Keratinocyte (primary cell): ENCODE results near the gene KDM4B. TPM values are rescaled to one million over a fixed set of nuclear protein-coding genes. Genes with fewer than 3 reads are reported as not detected.
"Not testable (repeated sequence)": the region's sequence is repeated elsewhere in the genome, so short reads cannot be mapped to it uniquely, and the experiment has no call there.

Experiments used
- DNase-seq: peaks from one replicate; pipeline ENCODE4 v3.0.0-alpha.2; 2011; ENCODE audit warnings: low read depth, missing footprints, low spot score
- FAIRE-seq: peaks from 2 replicates; lab custom pipeline; 2011; peaks lifted over from hg19 to GRCh38; lab: Jason Lieb, UNC
- H2AFZ ChIP-seq: 2 replicates; pipeline ENCODE4 v1.6.0; 2012; ENCODE audit warnings: low read length, control low read depth, inconsistent platforms; ENCODE audit not compliant: control insufficient read depth
- H3K27ac ChIP-seq: 2 replicates; pipeline ENCODE4 v1.5.1; 2011; ENCODE audit warnings: low read length; ENCODE audit not compliant: control insufficient read depth, insufficient read depth
- H3K27me3 ChIP-seq: 3 replicates; pipeline ENCODE4 v1.6.0; 2011; ENCODE audit warnings: low read length; ENCODE audit not compliant: control insufficient read depth, insufficient read depth; ENCODE audit errors: extremely low read depth
- H3K36me3 ChIP-seq, 2 experiments: 2 replicates in 1 of 2; 3 replicates in 1 of 2; pipeline ENCODE4 v1.5.1; 2011; ENCODE audit warnings: low read length in 2 of 2, mild to moderate bottlenecking in 1 of 2; ENCODE audit not compliant: control insufficient read depth in 2 of 2, insufficient read depth in 2 of 2; ENCODE audit errors: extremely low read depth in 1 of 2
- H3K4me1 ChIP-seq: 3 replicates; pipeline ENCODE4 v1.5.1; 2011; ENCODE audit warnings: low read length; ENCODE audit not compliant: control insufficient read depth, insufficient read depth; ENCODE audit errors: extremely low read depth
- H3K4me2 ChIP-seq: 3 replicates; pipeline ENCODE4 v1.6.0; 2011; ENCODE audit warnings: low read depth, low read length; ENCODE audit not compliant: control insufficient read depth, insufficient read depth; ENCODE audit errors: extremely low read depth
- H3K4me3 ChIP-seq, 3 experiments: fragments of 200-600 bp in 1 of 3; sonication (generic) in 1 of 3; 2 replicates in 2 of 3; 3 replicates in 1 of 3; pipeline ENCODE4 v1.5.1; 2011 to 2016; ENCODE audit warnings: low read length in 3 of 3, mild to moderate bottlenecking in 3 of 3, control low read depth in 2 of 3, inconsistent platforms in 1 of 3, low read depth in 1 of 3, mixed read lengths in 1 of 3, mixed run types in 1 of 3, moderate library complexity in 1 of 3; ENCODE audit not compliant: control insufficient read depth in 2 of 3, insufficient read depth in 2 of 3; ENCODE audit errors: extremely low read depth in 1 of 3
- H3K79me2 ChIP-seq: 2 replicates; pipeline ENCODE4 v1.6.0; 2012; ENCODE audit warnings: low read length; ENCODE audit not compliant: control insufficient read depth, insufficient read depth
- H3K9ac ChIP-seq: 3 replicates; pipeline ENCODE4 v1.6.0; 2011; ENCODE audit warnings: low read length; ENCODE audit not compliant: control insufficient read depth, insufficient read depth; ENCODE audit errors: extremely low read depth
- H3K9me1 ChIP-seq: 3 replicates; pipeline ENCODE4 v1.6.0; 2011; ENCODE audit warnings: low read length; ENCODE audit not compliant: control insufficient read depth, insufficient read depth; ENCODE audit errors: extremely low read depth
- H3K9me3 ChIP-seq: 2 replicates; pipeline ENCODE4 v1.5.1; 2012; ENCODE audit warnings: low read depth, low read length; ENCODE audit not compliant: control insufficient read depth
- H4K20me1 ChIP-seq: 3 replicates; pipeline ENCODE4 v1.6.0; 2011; ENCODE audit warnings: low read length; ENCODE audit not compliant: control insufficient read depth, insufficient read depth; ENCODE audit errors: extremely low read depth
- CTCF ChIP-seq, 3 experiments: IDR thresholded peaks in 1 of 3; conservative IDR thresholded peaks in 1 of 3; optimal IDR thresholded peaks in 1 of 3; 2 replicates in 2 of 3; 3 replicates in 1 of 3; pipeline versions ENCODE3 to v1.5.1; 2011; ENCODE audit warnings: low read length in 3 of 3, mild to moderate bottlenecking in 3 of 3, moderate library complexity in 2 of 3, control low read depth in 1 of 3, inconsistent platforms in 1 of 3; ENCODE audit not compliant: insufficient read depth in 2 of 3; ENCODE audit errors: extremely low read depth in 1 of 3
- EZH2 ChIP-seq: IDR thresholded peaks from one replicate; pipeline ENCODE4 v1.6.1; 2012; ENCODE audit warnings: inconsistent platforms, mild to moderate bottlenecking, low read length, moderate library complexity
- dilution Hi-C: fragments of 300-500 bp; cut with MboI; formaldehyde crosslinking; loops from one replicate; pipeline ENCODE4 v1.7.0; 2020; ENCODE audit warnings: low sequenced_read_pairs; ENCODE audit not compliant: extremely low pct_ligation_motif_present
- polyA plus RNA-seq, 5 experiments: library from polyadenylated mRNA; depleted of rRNA in 3 of 5; stranded (reverse) in 3 of 5; stranded (forward) in 1 of 5; unstranded in 1 of 5; fragments of >200 nt; gene quantifications; 1 replicate in 1 of 5; 2 replicates in 3 of 5; 3 replicates in 1 of 5; pipeline versions ENCODE4 v1.2.1 to v1.2.3, GENCODE V29; 2011 to 2012; ENCODE audit warnings: missing spikeins in 2 of 5, low read depth in 1 of 5, low replicate concordance in 1 of 5

Gene KDM4B
- polyA plus RNA-seq, 1 donor (not counting 4 experiments of a cell fraction or from before 2014, with no cell fraction given), result 6.2 TPM

GRCh38 chr19:5160158-5160795 lies 191.4 kb downstream of the KDM4B start:
- H3K79me2 ChIP-seq, H2AFZ ChIP-seq, H3K9me3 ChIP-seq, H3K4me3 ChIP-seq, H3K9me1 ChIP-seq, H3K27ac ChIP-seq, DNase-seq, dilution Hi-C loops, H4K20me1 ChIP-seq, H3K4me1 ChIP-seq, FAIRE-seq, H3K9ac ChIP-seq, H3K4me2 ChIP-seq, H3K27me3 ChIP-seq, H3K36me3 ChIP-seq: not testable (repeated sequence)

- H2AFZ ChIP-seq, H3K4me1 ChIP-seq, H3K4me3 ChIP-seq, H3K9ac ChIP-seq, DNase-seq, H3K36me3 ChIP-seq, H3K27ac ChIP-seq, FAIRE-seq, dilution Hi-C loops, H3K4me2 ChIP-seq, H3K27me3 ChIP-seq, H3K79me2 ChIP-seq, H4K20me1 ChIP-seq, H3K9me1 ChIP-seq, H3K9me3 ChIP-seq: not testable (repeated sequence)
Measured at GRCh38 chr19:5164845-5165696, 196.2 kb downstream of the KDM4B start.

DNA sequence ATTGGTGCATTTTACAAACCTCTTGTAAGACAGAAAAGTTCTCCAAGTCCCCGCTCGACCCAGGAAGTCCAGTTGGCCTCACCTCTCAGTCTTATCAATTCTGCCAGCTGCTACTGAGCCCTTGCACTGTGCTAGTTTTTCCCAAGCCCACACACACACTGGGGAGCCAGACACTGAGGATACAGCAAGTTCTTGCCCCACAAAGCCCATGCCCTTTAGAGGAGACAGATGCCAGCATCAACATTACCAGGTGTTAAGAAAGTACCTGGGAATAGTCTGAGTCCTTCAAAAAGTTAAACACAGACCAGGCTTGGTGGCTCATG lies 196.7 kb downstream of the KDM4B start:
- H3K27ac ChIP-seq, result no peak overlapping the region
- H3K4me1 ChIP-seq, result no peaks in the 10 kb centered on the region
- H3K9ac ChIP-seq, result no peak overlapping the region
- H3K27me3 ChIP-seq, result no peaks in the 10 kb centered on the region
- H3K36me3 ChIP-seq, result no peaks in the 10 kb centered on the region
- H3K4me3 ChIP-seq, result no peak overlapping the region
- H3K4me2 ChIP-seq, result no peak overlapping the region
- H3K79me2 ChIP-seq, result no peaks in the 10 kb centered on the region
- H3K9me1 ChIP-seq, result no peaks in the 10 kb centered on the region
- TF ChIP-seq EZH2 (no peak), CTCF (optimal IDR thresholded peaks at IDR 0.05 in 1 of 3, IDR thresholded peaks at IDR 0.05 in 1 of 3, conservative IDR thresholded peaks at IDR 0.05 in 1 of 3; ENCODE audit: extremely low read depth in 1 of 3, insufficient read depth in 2 of 3, low read length in 3 of 3) (no peak)
- H3K9me3 ChIP-seq, result no peaks in the 10 kb centered on the region
- H4K20me1 ChIP-seq, result no peaks in the 10 kb centered on the region
- DNase-seq (no peak), FAIRE-seq (no peak)
- no peak overlapping the region for H2AFZ ChIP-seq
- dilution Hi-C loops, result no loop called here
